A673 (cell line): ENCODE data around the gene LCLAT1. TPM values are rescaled to one million over a fixed set of nuclear protein-coding genes. Genes with fewer than 3 reads are reported as not detected.

Source experiments
- BruUV-seq: library from RNA; stranded (reverse); fragments of 400-500 nt; replicated peaks from 2 replicates; lab custom pipeline; 2021; lab: Mats Ljungman, UMichigan
- CTCF ChIA-PET: fragments of 300-600 bp; sonication (Branson Sonifier 250); formaldehyde crosslinking; loops from one replicate; lab custom pipeline; 2022; ENCODE audit warnings: antibody characterized with exemption; lab: Charles Lee
- POLR2A ChIA-PET: fragments of 300-600 bp; sonication (Branson Sonifier 250); formaldehyde crosslinking; loops from one replicate; lab custom pipeline; 2022; ENCODE audit warnings: antibody characterized with exemption; ENCODE audit not compliant: low non-redundant PET; lab: Charles Lee
- DNase-seq: peaks from one replicate; pipeline ENCODE4 v3.0.0-alpha.2; 2015; ENCODE audit warnings: low spot score
- H3K27ac ChIP-seq: fragments of 200-600 bp; sonication (generic); 2 replicates; pipeline ENCODE4 v1.5.1; 2016; ENCODE audit warnings: mixed run types, low read depth, mild to moderate bottlenecking, mixed read lengths, antibody characterized with exemption, low read length; ENCODE audit not compliant: poor library complexity, severe bottlenecking
- H3K27me3 ChIP-seq: fragments of 200-600 bp; sonication (generic); replicated peaks from 2 replicates; pipeline ENCODE4 v1.6.1; 2017; ENCODE audit warnings: mixed run types, low read depth, mild to moderate bottlenecking, mixed read lengths, antibody characterized with exemption, low read length; ENCODE audit not compliant: insufficient read depth, poor library complexity
- H3K36me3 ChIP-seq: fragments of 200-600 bp; sonication (generic); 2 replicates; pipeline ENCODE4 v1.6.1; 2016; ENCODE audit warnings: mixed run types, mild to moderate bottlenecking, mixed read lengths, antibody characterized with exemption, low read length; ENCODE audit not compliant: insufficient read depth, poor library complexity, severe bottlenecking
- H3K4me1 ChIP-seq: fragments of 200-600 bp; sonication (generic); 2 replicates; pipeline ENCODE4 v1.6.1; 2017; ENCODE audit warnings: mixed run types, mild to moderate bottlenecking, mixed read lengths, antibody characterized with exemption, low read length; ENCODE audit not compliant: insufficient read depth, poor library complexity, severe bottlenecking
- H3K4me3 ChIP-seq: fragments of 200-600 bp; sonication (generic); 2 replicates; pipeline ENCODE4 v1.5.1; 2016; ENCODE audit warnings: low read depth, mixed run types, mild to moderate bottlenecking, mixed read lengths, low read length; ENCODE audit not compliant: poor library complexity, severe bottlenecking
- H3K9me3 ChIP-seq: fragments of 200-600 bp; sonication (generic); 2 replicates; pipeline ENCODE4 v1.6.1; 2016; ENCODE audit warnings: mixed run types, low read depth, mild to moderate bottlenecking, mixed read lengths, antibody characterized with exemption, low read length; ENCODE audit not compliant: poor library complexity, severe bottlenecking
- EZH2 ChIP-seq: fragments of 200-600 bp; sonication (generic); IDR thresholded peaks from 2 replicates; pipeline ENCODE4 v1.6.1; 2017; ENCODE audit warnings: borderline replicate concordance, low read depth, mild to moderate bottlenecking, mixed read lengths, antibody characterized with exemption, low read length; ENCODE audit not compliant: poor library complexity, severe bottlenecking
- intact Hi-C: fragments of 100-400 bp; cut with micrococcal nuclease; formaldehyde crosslinking; loops from one replicate; pipeline ENCODE4 v1.10.0; 2022; ENCODE audit not compliant: unreplicated experiment
- total RNA-seq: library from RNA; stranded (reverse); gene quantifications from 2 replicates; pipeline ENCODE4 v1.2.3, GENCODE V29; 2021
- TF ChIP-seq, protein P1 (sequence below): fragments of 300-800, 200-600 bp; sonication (generic); conservative IDR thresholded peaks from 2 replicates; pipeline ENCODE4 v1.5.1; 2017; ENCODE audit warnings: low read depth, mild to moderate bottlenecking, antibody characterized with exemption, low read length, moderate library complexity, mixed read lengths

The LCLAT1 gene
- total RNA-seq, 1 experiment from 2014 or later = 35.3 TPM

DNA sequence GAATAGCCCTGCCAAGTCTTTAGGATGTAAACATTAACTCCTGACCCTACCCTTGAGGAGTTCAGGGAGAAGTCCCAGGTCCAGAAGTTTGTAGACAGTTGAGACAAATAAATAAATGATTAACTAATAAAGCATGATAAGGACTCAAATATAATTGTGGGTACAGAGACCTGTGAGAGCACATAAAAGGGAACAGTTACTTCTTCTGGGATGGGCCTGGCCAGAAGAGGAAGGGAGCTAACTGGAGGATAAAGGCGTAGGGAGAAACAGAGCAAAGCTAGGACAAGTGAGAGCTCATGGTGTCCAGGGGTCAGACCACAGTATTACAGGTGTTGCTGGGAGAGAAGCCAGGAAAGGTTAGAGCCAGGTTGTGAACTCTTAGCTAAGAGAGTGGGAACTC, 3.0 kb downstream of the LCLAT1 start:
- Histone ChIP-seq H3K9me3 (no peaks in the 10 kb centered on the region), H3K27me3 (no peaks in the 10 kb centered on the region), H3K4me3 (no peak overlapping the region), H3K27ac (no peak overlapping the region), H3K4me1 (peaks cover 25% of the 10 kb centered on the region), H3K36me3 (no peaks in the 10 kb centered on the region)
- DNase-seq = no peak
- CTCF ChIA-PET = no interaction called here
- no TSS peak for BruUV-seq
- no peak for TF ChIP-seq EZH2
- TF ChIP-seq, protein P1, sequence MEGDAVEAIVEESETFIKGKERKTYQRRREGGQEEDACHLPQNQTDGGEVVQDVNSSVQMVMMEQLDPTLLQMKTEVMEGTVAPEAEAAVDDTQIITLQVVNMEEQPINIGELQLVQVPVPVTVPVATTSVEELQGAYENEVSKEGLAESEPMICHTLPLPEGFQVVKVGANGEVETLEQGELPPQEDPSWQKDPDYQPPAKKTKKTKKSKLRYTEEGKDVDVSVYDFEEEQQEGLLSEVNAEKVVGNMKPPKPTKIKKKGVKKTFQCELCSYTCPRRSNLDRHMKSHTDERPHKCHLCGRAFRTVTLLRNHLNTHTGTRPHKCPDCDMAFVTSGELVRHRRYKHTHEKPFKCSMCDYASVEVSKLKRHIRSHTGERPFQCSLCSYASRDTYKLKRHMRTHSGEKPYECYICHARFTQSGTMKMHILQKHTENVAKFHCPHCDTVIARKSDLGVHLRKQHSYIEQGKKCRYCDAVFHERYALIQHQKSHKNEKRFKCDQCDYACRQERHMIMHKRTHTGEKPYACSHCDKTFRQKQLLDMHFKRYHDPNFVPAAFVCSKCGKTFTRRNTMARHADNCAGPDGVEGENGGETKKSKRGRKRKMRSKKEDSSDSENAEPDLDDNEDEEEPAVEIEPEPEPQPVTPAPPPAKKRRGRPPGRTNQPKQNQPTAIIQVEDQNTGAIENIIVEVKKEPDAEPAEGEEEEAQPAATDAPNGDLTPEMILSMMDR = no peak
- POLR2A ChIA-PET = no interaction called here
- intact Hi-C loops = no loop called here

GRCh38 chr2:30453498-30453897, 6.5 kb downstream of the LCLAT1 start:
- intact Hi-C loops = no loop called here
- Histone ChIP-seq H3K9me3 (no peaks in the 10 kb centered on the region), H3K4me3 (no peak overlapping the region), H3K4me1 (peaks cover 20% of the 10 kb centered on the region), H3K27ac (no peak overlapping the region), H3K36me3 (no peaks in the 10 kb centered on the region), H3K27me3 (no peaks in the 10 kb centered on the region)
- ChIA-PET CTCF (no interaction called here), POLR2A (no interaction called here)
- no TSS peak for BruUV-seq
- TF ChIP-seq EZH2 = no peak
- TF ChIP-seq, protein P1 = no peak
- DNase-seq = no peak

DNA sequence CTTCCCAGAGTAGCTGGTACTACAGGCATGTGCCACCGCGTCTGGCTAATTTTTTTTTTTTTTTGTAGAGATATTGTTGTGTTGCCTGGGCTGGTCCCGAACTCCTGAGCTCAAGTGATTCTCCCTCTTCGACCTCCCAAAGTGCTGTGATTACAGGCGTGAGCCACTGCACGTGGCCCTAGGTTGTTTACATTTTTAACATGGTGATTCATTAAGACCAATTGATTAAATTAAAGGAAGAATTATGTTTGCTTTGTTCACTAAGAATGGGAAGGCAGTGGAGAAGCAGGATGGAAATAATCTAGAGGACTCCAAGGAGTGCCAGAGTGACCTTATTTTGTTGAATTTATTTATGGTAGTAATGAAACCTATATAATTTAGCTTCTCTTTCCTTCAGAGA, 7.5 kb downstream of the LCLAT1 start:
- BruUV-seq = no TSS peak
- no peak overlapping the region for H3K27ac ChIP-seq
- peaks cover 16% of the 10 kb centered on the region for H3K4me1 ChIP-seq
- ChIA-PET POLR2A (interaction anchor here (0.6 to 1.1 kb wide), 2 partner anchors 25 to 32 kb away, joined by 5 to 13 read pairs; no protein-coding TSS in a partner anchor), CTCF (no interaction called here)
- no peak overlapping the region for H3K4me3 ChIP-seq
- no peaks in the 10 kb centered on the region for H3K36me3 ChIP-seq
- H3K27me3 ChIP-seq = no peaks in the 10 kb centered on the region
- no peak for DNase-seq
- no peaks in the 10 kb centered on the region for H3K9me3 ChIP-seq
- TF ChIP-seq EZH2 = no peak
- TF ChIP-seq, protein P1 = no peak
- intact Hi-C loops = no loop called here
